HepG2 (cell line): ENCODE measurements around the gene DRAP1. TPM values are rescaled to one million over a fixed set of nuclear protein-coding genes. Genes with fewer than 3 reads are reported as not detected.
A peak's percentile ranks its signal among the peaks of the same experiment; 100 is the strongest.

Experiments used
- ADNP ChIP-seq: sonication (generic); formaldehyde crosslinking; IDR thresholded peaks from 2 replicates; pipeline ENCODE4 v1.4.0; 2020; ENCODE audit warnings: missing genetic modification reagents
- AGO2 ChIP-seq: fragments of 200-400 bp; formaldehyde crosslinking; optimal IDR thresholded peaks from 2 replicates; pipeline ENCODE3; 2017; ENCODE audit warnings: mild to moderate bottlenecking, low read depth, low read length, moderate library complexity
- CREM ChIP-seq, 2 experiments: sonication (generic) in 1 of 2; formaldehyde crosslinking in 1 of 2; IDR thresholded peaks; 2 replicates each; pipeline versions ENCODE4 v1.4.0 to v1.6.1; 2016 to 2020; ENCODE audit warnings: antibody characterized with exemption in 1 of 2, mild to moderate bottlenecking in 1 of 2, missing genetic modification reagents in 1 of 2
- DNMT3B ChIP-seq: conservative IDR thresholded peaks from 2 replicates; pipeline ENCODE4 v1.6.1; 2016; ENCODE audit warnings: missing biosample characterization, control low read depth
- GATA4 ChIP-seq: sonication (generic); IDR thresholded peaks from 2 replicates; pipeline ENCODE4 v1.6.1; 2016; ENCODE audit warnings: antibody characterized with exemption, low read depth, borderline replicate concordance
- GLMP ChIP-seq: sonication (generic); formaldehyde crosslinking; IDR thresholded peaks from 2 replicates; pipeline ENCODE4 v1.9.0; 2021; ENCODE audit warnings: missing genetic modification reagents, mild to moderate bottlenecking, borderline replicate concordance
- MAFK ChIP-seq, 2 experiments: IDR thresholded peaks in 1 of 2; conservative IDR thresholded peaks in 1 of 2; 2 replicates each; pipeline ENCODE4 v1.6.1; 2011; ENCODE audit warnings: improper control_type of control experiment in 2 of 2, low read length in 2 of 2
- MAZ ChIP-seq, 2 experiments: sonication (generic) in 1 of 2; formaldehyde crosslinking in 1 of 2; IDR thresholded peaks; 2 replicates each; pipeline versions ENCODE4 v1.5.0 to v1.6.1; 2012 to 2020; ENCODE audit warnings: low read depth in 2 of 2, mild to moderate bottlenecking in 2 of 2, borderline replicate concordance in 1 of 2, improper control_type of control experiment in 1 of 2, low read length in 1 of 2, missing genetic modification reagents in 1 of 2, moderate library complexity in 1 of 2
- NKX3-1 ChIP-seq: sonication (generic); formaldehyde crosslinking; IDR thresholded peaks from 2 replicates; pipeline ENCODE4 v1.5.0; 2020; ENCODE audit warnings: missing genetic modification reagents
- SIX1 ChIP-seq: sonication (generic); formaldehyde crosslinking; IDR thresholded peaks from 2 replicates; pipeline ENCODE4 v1.4.0; 2020; ENCODE audit warnings: missing genetic modification reagents, borderline replicate concordance
- THRA ChIP-seq: sonication (generic); formaldehyde crosslinking; IDR thresholded peaks from 2 replicates; pipeline ENCODE4 v1.4.0; 2020; ENCODE audit warnings: missing genetic modification reagents, borderline replicate concordance
- ZBTB40 ChIP-seq, 2 experiments: fragments of 450-650 bp in 1 of 2; sonication (generic) in 1 of 2; formaldehyde crosslinking in 1 of 2; IDR thresholded peaks; 2 replicates each; pipeline versions ENCODE4 v1.6.1 to v1.8.0; 2016 to 2022; ENCODE audit warnings: antibody characterized with exemption in 1 of 2, mild to moderate bottlenecking in 1 of 2, missing genetic modification reagents in 1 of 2
- ZFP82 ChIP-seq: sonication (generic); formaldehyde crosslinking; IDR thresholded peaks from 2 replicates; pipeline ENCODE4 v1.5.1; 2020; ENCODE audit warnings: mild to moderate bottlenecking, missing genetic modification reagents, borderline replicate concordance
- ZNF598 ChIP-seq: sonication (generic); formaldehyde crosslinking; IDR thresholded peaks from 2 replicates; pipeline ENCODE4 v1.5.1; 2020; ENCODE audit warnings: mild to moderate bottlenecking, missing genetic modification reagents, borderline replicate concordance
- ZNF781 ChIP-seq: sonication (generic); formaldehyde crosslinking; IDR thresholded peaks from 2 replicates; pipeline ENCODE4 v1.5.1; 2020; ENCODE audit warnings: borderline replicate concordance, mild to moderate bottlenecking, missing genetic modification reagents; ENCODE audit errors: not compliant biosample characterization
- polyA plus RNA-seq, 8 experiments: library from polyadenylated mRNA; depleted of rRNA in 3 of 8; stranded (reverse) in 7 of 8; unstranded in 1 of 8; fragments of >200 nt; fragmentation: Illumina TruSeq in 4 of 8; extraction: Trizol in 4 of 8; gene quantifications; 2 replicates each; pipeline versions ENCODE4 v1.2.1 to v1.2.3, GENCODE V29; 2011 to 2016; ENCODE audit warnings: low read depth in 4 of 8, missing spikeins in 1 of 8, mixed read lengths in 1 of 8; ENCODE audit not compliant: insufficient read depth in 1 of 8
- total RNA-seq, 5 experiments: library from RNA; depleted of rRNA; stranded (reverse); fragments of >200 nt; fragmentation: Illumina TruSeq; extraction: Trizol; gene quantifications; 2 replicates each; pipeline ENCODE4 v1.2.3, GENCODE V29; 2016; ENCODE audit warnings: low read depth in 1 of 5

The DRAP1 gene
- total and polyA plus RNA-seq, 2 of the 13 experiments (the other 11 are each of a cell fraction or from before 2014, with no cell fraction given), result 46.8 to 52.3 TPM

GRCh38 chr11:65888163-65888814 is 30.9 kb upstream of the DRAP1 start, which contains the start of gene FIBP (continued):
- TF ChIP-seq ZBTB40 (IDR thresholded peaks at IDR 0.05) (peak; percentile 66), ZBTB40 (CRISPR knock-in tag; IDR thresholded peaks at IDR 0.05) (peak; percentile 46; the same call in 1 of the 2 replicates), THRA (CRISPR knock-in tag) (peak; percentile 17; the same call in 1 of the 2 replicates), ADNP (CRISPR knock-in tag) (0 out of 2 replicates have a peak, but pooled peaks have one; percentile 37), MAFK (conservative IDR thresholded peaks at IDR 0.05 in 1 of 2, IDR thresholded peaks at IDR 0.05 in 1 of 2; ENCODE audit: low read length in 2 of 2) (no peak), MAZ (IDR thresholded peaks at IDR 0.05; ENCODE audit: borderline replicate concordance, low read depth, low read length) (peak; percentile 95), MAZ (CRISPR knock-in tag; IDR thresholded peaks at IDR 0.05; ENCODE audit: low read depth) (peak; percentile 84), AGO2 (peak; percentile 69), ZFP82 (peak; percentile 55; the same call in 1 of the 2 replicates), ZNF598 (CRISPR knock-in tag) (no peak), GATA4 (peak; percentile 77; the same call in 1 of the 2 replicates), CREM (IDR thresholded peaks at IDR 0.05) (peak; percentile 71), CREM (CRISPR knock-in tag; IDR thresholded peaks at IDR 0.05) (peak; percentile 5; the same call in 1 of the 2 replicates), NKX3-1 (no peak; the same call in 1 of the 2 replicates), ZNF781 (peak; percentile 30), GLMP (no peak), SIX1 (CRISPR knock-in tag) (no peak), DNMT3B (CRISPR knock-in tag) (no peak)
